NCI-H2196 treated with DMSO at 0.1 percent for 48 hours (cell line): ENCODE results near the gene DIRAS2.
A peak's percentile ranks its signal among the peaks of the same experiment; 100 is the strongest.
"Not testable (repeated sequence)": the region's sequence is repeated elsewhere in the genome, so short reads cannot be mapped to it uniquely, and the experiment has no call there.

Source experiments
- DNase-seq: peaks from one replicate; lab custom pipeline; 2025; ENCODE audit not compliant: unreplicated experiment; lab: John Stamatoyannopoulos, UW

Gene DIRAS2, protein sequence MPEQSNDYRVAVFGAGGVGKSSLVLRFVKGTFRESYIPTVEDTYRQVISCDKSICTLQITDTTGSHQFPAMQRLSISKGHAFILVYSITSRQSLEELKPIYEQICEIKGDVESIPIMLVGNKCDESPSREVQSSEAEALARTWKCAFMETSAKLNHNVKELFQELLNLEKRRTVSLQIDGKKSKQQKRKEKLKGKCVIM

DNA sequence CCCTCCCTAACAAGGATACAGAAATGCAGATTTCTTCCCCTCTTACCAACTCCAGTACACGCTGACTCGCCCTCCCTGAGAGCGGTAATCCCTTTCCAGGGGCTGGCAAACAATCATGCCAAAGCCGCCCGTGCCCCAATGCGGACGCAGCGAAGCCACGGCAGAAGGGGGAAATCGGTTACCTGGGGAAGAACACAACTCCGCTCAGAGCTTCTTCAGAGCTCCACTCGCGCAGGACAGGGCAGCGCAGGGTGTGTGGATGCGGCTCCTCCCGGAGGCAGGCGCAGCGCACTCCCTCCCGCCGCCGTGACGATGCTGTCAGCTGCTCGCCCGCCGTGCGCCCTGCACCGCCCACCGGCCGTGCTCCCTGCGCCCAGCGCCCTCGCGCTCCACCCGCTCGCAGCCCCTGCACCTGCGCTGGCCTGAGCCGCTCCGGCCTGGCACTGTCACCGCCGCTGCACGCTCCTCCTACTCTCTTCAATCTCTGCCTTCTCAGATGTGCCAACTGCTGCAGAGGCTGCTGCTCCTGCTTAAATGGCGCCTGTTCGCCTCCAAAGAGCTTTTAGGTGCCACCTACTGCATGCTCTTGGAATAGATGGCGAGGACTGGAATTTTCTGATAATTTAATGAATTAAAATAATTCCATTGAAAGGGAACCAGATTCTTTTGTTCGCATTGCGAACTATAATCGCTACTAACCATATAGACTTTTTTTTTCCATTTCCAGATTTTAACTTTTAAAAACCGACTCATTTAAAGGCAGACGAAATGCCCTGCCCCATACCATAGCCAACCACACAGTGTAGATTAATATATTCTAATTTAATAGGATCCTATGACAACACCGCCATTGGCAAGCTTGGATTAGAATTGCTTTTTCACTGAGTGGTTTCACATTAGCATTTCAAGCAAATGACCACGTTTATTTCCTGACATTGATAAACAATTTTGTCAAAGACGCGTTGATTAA, at the start of gene DIRAS2:
Gene DIRAS2, minus strand, starts transcription at position 255 of the 970 bp plus-strand sequence. CDS start 28,997 bp downstream, outside the sequence.
- peak; percentile 94 for DNase-seq

DNA sequence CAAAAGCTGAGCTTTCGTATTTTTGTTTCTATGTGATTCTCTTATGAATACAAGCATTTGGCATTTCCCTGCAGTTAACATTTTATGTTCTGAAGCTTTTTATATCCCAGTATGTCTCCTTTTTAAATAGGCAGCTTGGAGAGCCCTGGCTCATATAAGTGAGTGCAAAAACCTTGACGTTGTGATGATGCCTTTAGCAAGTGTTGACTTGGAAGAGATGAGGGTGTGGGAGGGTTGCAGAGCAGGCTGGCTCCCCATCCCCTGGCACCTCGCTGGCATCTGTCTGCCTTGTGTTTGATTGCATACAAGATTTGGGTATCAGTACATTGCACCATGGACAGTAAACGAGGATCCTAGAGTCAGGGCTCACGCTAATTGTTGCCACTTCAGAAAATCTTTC, 42.1 kb upstream of the DIRAS2 start:
- DNase-seq: no peak

GRCh38 chr9:90684106-90684505, 41.5 kb upstream of the DIRAS2 start:
- DNase-seq: no peak

- no peak for DNase-seq
Measured at GRCh38 chr9:90680534-90680933, 37.9 kb upstream of the DIRAS2 start.

DNA sequence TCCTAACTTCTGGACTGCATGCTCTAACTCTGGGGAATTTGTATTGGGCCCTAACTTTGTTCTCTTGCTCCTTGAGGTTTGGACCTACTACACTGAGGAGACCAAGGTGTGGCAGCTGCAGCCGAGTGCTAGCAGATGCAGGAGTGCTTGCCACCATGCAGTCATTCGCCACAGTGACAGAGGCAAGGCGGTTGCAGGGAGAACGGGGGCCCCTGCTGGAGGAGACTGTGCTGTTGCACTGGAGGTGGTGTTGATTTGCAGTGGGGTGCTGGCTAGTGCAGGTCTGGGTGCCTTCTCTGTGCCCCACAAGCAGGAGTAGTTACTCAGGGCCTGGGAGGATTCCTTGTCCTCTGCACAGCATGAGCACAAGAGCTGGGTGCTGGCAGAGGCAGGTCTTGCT, 22.4 kb upstream of the DIRAS2 start:
- DNase-seq: no peak

- no peak for DNase-seq
Measured at GRCh38 chr9:90659650-90660364, 17.2 kb upstream of the DIRAS2 start.

- no peak for DNase-seq
Measured at GRCh38 chr9:90658783-90659182, 16.2 kb upstream of the DIRAS2 start.

DNA sequence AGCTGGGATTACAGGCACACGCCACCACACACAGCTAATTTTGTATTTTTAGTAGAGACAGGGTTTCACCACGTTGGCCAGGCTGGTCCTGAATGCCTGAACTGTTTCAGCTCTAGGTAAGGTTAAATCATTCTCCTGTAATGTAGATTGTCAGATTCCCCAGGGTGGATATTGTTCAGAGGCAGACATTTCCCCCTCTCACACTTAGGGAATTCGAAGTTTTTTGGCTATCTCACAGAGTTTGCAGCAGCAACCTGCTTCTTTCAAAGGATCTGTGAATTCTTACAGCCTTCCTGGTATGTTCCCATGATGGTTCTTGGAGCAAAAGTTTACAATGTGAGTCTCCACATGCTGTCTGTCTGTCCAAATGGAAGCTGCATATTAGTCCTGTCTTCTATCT, 15.6 kb upstream of the DIRAS2 start:
- no peak for DNase-seq

- not testable (repeated sequence) for DNase-seq
Measured at GRCh38 chr9:90656876-90657275, 14.3 kb upstream of the DIRAS2 start.

DNA sequence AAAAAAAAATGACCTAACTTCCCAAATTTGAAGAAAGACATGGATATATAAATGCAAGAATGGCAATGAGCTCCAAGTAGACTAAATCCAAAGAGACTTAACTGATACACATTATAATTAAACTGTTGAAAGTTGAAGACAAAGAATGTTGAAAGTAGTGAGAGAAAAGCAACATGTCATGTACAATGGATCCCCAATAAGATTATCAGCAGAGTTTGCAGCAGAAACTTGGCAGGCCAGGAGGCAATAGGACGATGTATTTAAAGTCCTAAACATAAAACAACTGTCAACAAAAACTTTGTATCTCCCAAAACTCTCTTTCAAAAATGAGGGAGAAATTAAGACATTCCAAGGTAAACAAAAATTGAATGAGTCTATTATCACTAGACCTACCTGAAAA, 8.6 kb upstream of the DIRAS2 start:
- no peak for DNase-seq

DNA sequence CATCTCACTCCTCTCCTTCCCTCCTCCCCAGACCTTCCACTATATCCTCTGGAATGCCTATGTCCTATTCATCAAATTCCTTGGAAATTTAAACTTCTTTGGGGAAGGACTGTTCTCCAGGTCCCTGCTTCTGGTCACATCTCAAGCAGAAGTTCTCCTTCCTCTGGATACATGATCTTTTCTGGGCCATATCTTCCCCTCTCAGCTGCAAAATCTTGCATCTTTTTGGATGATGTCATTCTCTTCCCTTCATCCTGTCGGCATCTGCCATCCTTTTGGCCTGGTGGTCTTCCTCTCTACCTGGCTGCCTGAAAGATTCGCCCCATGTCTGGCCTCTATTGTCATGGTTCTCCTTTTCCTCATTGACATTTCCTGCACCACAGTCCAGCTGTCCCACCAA, 5.2 kb upstream of the DIRAS2 start:
- no peak for DNase-seq

GRCh38 chr9:90645721-90646120, 3.1 kb upstream of the DIRAS2 start:
- no peak for DNase-seq

DNA sequence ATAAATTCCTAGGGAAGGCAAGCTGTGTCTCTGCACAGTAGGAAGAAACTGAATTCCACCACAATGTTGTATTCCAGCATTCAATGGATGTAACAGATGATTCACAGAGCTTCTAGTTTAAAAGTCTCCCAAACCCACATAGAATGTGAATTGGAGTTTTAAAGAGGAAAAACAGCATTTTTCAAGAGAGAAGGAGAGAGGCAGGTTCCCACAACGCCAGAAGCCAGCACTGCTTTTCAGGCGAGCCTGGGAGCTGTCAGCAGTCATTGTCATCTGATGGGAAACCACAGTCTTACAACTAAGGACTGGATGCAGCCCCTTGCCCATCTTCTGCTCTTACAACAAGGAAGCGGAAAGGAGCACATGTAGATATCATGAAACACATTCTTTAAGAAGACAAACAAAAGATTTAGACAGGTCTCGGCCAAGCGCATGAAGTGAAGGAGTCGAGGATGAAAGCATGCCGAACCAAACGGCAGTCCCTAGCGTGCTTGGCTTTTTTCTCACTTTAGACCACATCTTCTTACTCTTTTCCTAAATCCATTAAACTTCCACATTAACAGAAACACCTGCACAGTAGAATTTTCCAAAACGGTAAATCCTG, 638 bp downstream of the DIRAS2 start:
- no peak for DNase-seq

DNA sequence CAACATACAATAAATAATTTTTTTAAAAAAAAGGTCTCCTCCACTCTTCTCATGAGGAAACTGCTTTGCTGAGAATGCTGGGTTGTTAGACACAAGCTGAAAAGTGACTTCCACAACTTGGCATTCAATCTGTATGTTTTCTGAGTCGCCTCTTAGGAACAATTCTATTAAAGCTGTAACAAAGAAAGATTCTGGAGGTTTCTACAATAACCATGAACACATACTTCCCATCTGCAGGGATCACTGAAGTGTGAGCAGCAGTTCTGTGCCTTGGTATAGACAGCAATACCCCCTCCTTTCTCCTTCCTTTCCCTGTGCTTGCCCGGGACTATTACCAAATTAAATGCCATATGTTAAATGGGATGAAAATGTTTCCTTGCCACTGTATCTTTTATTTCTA, 1.5 kb downstream of the DIRAS2 start:
- no peak for DNase-seq

GRCh38 chr9:90640361-90640760, 2.3 kb downstream of the DIRAS2 start:
- DNase-seq: no peak

DNA sequence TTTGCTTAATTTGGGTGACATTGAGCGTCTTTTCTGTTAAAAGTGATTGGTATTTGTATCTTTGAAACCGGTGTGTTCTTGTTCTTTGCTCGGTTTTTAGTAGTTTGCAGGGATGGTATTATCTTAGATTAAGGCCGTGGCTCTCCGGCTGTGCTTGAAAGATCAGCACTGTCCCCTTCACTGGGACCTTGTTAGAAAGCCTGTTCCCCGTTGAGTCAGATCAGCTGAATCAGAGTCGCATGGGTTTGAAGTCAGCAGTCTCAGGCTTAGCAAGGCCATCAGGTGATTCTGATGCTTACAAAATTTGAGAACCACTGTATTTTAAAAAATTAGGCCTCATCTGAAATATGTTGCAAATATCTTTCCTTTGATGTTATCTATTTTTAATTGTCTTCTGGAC, 5.0 kb downstream of the DIRAS2 start:
- DNase-seq: no peak

DNA sequence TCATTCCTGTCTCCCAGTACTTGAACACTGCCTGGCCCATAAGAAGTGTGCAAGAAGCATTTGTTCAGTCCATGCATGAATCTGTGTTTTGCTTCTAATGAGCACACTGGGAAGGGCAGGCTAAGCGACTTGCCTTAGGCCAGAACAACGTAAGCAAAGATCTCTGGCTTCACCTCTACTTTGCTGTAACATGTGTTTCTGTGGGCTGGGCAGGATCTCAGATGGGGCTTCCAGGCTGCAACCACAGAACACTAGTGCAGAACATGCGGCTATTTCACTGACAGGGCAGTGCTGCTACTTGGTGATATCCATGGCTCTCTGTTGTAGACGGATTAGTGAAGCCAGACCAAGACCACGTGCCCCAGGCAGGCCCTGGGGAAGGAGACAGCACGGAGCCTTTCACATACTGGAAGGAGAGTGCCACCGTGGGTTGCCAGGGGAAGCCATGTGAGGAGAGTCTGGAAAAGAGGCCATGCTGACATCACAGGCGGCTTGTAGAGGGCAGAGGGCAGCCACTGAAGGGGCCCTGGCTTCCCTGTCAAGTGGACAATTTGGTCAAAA, 9.9 kb downstream of the DIRAS2 start:
- no peak for DNase-seq

DNA sequence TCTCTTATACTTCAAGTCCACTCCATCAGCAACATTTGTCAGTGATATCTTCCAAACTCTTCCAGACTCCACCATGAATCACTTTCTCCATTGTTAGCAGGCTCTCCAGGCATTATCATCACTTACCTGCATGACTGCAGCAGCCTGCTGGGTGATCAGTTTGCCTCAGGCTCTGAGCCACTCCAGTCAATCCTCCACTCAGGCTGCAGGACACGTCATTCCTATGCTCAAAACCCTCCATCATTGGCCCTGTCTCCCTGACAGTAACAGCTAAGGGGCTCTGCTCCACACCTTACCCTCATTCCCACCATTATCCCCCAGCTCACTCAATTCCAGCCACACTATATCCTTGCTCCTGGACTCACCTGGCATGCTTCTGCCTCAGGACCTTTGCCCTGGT, 10.7 kb downstream of the DIRAS2 start:
- no peak for DNase-seq

DNA sequence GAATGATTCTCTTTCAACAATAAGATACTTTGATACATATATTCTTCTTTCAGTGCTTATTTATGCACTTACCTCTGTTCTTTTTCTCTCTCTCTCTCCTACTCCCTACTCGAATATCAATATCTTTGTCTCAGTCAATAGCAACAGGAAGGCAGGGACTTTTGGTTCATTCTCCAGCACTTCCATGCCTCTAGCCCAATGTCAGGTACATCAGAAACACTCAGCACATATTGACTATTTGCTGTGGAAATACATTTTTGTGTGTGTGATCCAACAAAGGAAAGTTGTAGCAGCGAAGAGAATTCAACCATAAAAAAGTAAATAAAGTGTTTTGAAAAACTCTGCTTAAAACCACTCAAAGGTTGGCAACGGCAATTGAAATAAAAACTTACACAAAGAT, 12.6 kb downstream of the DIRAS2 start:
- DNase-seq: no peak

GRCh38 chr9:90629354-90629753, 13.3 kb downstream of the DIRAS2 start:
- DNase-seq: no peak

GRCh38 chr9:90616806-90617205, 25.8 kb downstream of the DIRAS2 start:
- no peak for DNase-seq
